Measurements from ENCODE around the gene IL36RN. TPM values are rescaled to one million over a fixed set of nuclear protein-coding genes. Genes with fewer than 3 reads are reported as not detected.

The IL36RN gene
- not detected for polyA plus RNA-seq (2012; ENCODE audit: low read depth, missing spikeins)

DNA sequence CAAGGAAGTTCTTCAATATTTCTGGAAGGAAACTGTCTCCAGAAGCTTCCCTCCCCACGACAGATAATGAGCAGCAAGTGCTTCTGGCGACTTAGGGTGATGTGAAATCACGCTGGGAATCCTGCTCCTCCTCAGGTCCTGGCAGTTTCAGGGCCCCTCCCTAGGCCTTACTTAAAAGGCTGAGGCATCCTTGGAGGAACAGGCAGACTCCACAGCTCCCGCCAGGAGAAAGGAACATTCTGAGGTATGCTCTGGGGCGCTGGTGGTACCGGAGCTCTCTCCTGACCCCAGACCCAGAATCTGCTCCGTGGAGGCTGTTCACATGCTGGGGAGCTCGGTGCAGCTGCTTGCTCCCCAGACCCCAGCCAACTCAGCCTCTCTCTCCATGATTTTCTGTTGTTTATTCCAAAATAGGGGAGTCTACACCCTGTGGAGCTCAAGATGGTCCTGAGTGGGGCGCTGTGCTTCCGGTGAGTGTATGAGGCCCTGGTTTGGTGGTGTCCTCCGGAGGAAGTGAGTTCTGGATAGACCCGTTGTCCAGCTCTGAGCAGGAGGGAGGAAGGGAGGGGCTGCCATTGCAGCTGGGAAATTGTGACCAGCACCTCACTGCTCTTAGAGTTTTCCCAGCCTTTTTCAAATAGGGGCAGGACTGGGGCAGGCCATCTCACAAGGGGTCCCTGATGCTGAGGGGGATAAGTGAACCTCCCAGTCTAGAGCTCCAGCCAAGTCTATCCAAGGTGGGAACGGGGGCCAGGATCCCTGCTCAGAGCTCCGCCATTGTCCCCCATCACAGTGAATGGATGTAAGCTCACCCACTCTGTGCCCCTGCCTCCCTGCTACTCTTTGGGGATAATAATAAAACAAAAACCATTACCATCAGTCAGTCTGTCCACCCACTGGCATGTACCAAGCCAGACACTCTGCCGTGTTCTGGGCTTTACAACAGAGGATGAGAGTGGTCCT lies at the start of gene IL36RN:
Gene IL36RN (plus strand): TSS at position 201 of the 963 bp plus-strand sequence. CDS start 241 bp downstream, at position 442.
- DNase-seq (ENCODE audit: insufficient read length, low spot score), result no peak
- FAIRE-seq, result no peak
- no peak for TF ChIP-seq TAF1 (IDR thresholded peaks at IDR 0.05; ENCODE audit: low read depth, low read length)
- TF ChIP-seq POLR2AphosphoS5 (IDR thresholded peaks at IDR 0.05; ENCODE audit: low read depth, low read length), result no peak
- no peak for TF ChIP-seq PAX5 (IDR thresholded peaks at IDR 0.05; ENCODE audit: insufficient read depth, low read length, severe bottlenecking)
- TF ChIP-seq POLR2A (IDR thresholded peaks at IDR 0.05; ENCODE audit: low read depth, low read length), result no peak

DNA sequence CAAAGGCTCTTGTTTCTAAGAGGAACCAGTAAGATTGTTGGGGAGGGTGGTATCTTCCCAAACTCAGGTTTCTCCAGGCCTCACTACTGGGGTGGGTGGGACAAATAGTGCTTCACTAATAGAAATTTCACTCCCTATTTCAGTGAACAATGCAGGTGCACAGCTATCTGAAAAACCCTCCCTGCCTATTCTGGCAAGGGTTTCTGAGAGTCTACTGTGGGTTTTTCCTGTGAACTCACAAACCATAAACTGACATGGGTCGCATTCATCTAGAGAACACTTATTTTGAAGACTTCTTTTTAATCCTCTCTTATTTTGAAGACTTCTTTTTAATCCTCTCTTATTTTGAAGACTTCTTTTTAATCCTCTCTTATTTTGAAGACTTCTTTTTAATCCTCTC lies 49.4 kb upstream of the IL36RN start:
- no peak for FAIRE-seq

DNA sequence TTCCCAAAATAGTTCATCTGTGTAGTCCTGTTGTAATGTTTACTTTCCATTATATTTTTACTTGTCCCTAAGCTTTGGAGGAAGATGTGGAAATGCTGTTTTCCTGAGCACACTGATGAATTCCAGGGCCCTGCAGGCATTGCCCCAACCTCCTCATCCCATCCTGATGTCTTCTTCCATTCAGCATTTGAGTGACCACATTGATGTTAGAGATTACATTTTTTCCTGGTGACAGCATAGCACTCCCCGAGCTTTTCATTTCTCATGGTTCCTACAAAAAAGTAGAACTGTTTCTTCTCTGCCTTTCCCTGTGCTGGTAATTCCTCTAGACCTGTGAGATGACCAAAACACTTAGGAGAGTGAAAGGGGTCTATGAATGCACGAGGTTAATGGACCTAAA lies 48.9 kb upstream of the IL36RN start:
- DNase-seq (ENCODE audit: insufficient read length, low spot score), result no peak
- FAIRE-seq, result no peak
- no peak for TF ChIP-seq TAF1 (IDR thresholded peaks at IDR 0.05; ENCODE audit: low read depth, low read length)
- no peak for TF ChIP-seq POLR2AphosphoS5 (IDR thresholded peaks at IDR 0.05; ENCODE audit: low read depth, low read length)
- no peak for TF ChIP-seq POU2F2 (IDR thresholded peaks at IDR 0.05; ENCODE audit: low read depth, low read length)
- no peak for TF ChIP-seq PAX5 (IDR thresholded peaks at IDR 0.05; ENCODE audit: insufficient read depth, low read length, severe bottlenecking)
- no peak for TF ChIP-seq POLR2A (IDR thresholded peaks at IDR 0.05; ENCODE audit: low read depth, low read length)
- TF ChIP-seq SPI1 (IDR thresholded peaks at IDR 0.05; ENCODE audit: low read depth, low read length), result no peak

More for the DNA sequence above, 49.4 kb upstream of the IL36RN start:
- DNase-seq (ENCODE audit: insufficient read length, low spot score), result no peak
- no peak for TF ChIP-seq POU2F2 (IDR thresholded peaks at IDR 0.05; ENCODE audit: low read depth, low read length)
- no peak for TF ChIP-seq POLR2A (IDR thresholded peaks at IDR 0.05; ENCODE audit: low read depth, low read length)
- TF ChIP-seq TAF1 (IDR thresholded peaks at IDR 0.05; ENCODE audit: low read depth, low read length), result no peak
- no peak for TF ChIP-seq PAX5 (IDR thresholded peaks at IDR 0.05; ENCODE audit: insufficient read depth, low read length, severe bottlenecking)
- TF ChIP-seq SPI1 (IDR thresholded peaks at IDR 0.05; ENCODE audit: low read depth, low read length), result no peak
- TF ChIP-seq POLR2AphosphoS5 (IDR thresholded peaks at IDR 0.05; ENCODE audit: low read depth, low read length), result no peak

DNA sequence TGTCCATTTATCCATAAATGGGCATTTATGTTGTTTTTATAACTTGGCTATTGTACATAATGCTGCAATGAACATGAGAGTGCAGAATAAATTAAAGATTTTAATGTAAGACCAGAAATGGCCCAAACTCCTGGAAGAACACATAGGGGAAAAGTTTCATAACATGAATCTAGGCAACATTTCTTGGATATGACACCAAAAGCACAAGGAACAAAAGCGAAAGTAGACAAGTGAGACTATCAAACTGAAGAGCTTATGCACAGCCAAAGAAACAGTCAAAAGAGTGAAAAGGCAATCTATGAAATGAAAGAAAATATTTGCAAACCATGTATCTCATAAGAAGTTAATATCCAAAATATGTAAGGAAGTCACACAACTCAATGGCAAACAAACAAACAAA lies 47.9 kb upstream of the IL36RN start:
- no peak for DNase-seq (ENCODE audit: insufficient read length, low spot score)
- no peak for FAIRE-seq
- TF ChIP-seq PAX5 (IDR thresholded peaks at IDR 0.05; ENCODE audit: insufficient read depth, low read length, severe bottlenecking), result no peak
- no peak for TF ChIP-seq SPI1 (IDR thresholded peaks at IDR 0.05; ENCODE audit: low read depth, low read length)
- TF ChIP-seq POU2F2 (IDR thresholded peaks at IDR 0.05; ENCODE audit: low read depth, low read length), result no peak
- no peak for TF ChIP-seq POLR2A (IDR thresholded peaks at IDR 0.05; ENCODE audit: low read depth, low read length)
- TF ChIP-seq TAF1 (IDR thresholded peaks at IDR 0.05; ENCODE audit: low read depth, low read length), result no peak
- TF ChIP-seq POLR2AphosphoS5 (IDR thresholded peaks at IDR 0.05; ENCODE audit: low read depth, low read length), result no peak

DNA sequence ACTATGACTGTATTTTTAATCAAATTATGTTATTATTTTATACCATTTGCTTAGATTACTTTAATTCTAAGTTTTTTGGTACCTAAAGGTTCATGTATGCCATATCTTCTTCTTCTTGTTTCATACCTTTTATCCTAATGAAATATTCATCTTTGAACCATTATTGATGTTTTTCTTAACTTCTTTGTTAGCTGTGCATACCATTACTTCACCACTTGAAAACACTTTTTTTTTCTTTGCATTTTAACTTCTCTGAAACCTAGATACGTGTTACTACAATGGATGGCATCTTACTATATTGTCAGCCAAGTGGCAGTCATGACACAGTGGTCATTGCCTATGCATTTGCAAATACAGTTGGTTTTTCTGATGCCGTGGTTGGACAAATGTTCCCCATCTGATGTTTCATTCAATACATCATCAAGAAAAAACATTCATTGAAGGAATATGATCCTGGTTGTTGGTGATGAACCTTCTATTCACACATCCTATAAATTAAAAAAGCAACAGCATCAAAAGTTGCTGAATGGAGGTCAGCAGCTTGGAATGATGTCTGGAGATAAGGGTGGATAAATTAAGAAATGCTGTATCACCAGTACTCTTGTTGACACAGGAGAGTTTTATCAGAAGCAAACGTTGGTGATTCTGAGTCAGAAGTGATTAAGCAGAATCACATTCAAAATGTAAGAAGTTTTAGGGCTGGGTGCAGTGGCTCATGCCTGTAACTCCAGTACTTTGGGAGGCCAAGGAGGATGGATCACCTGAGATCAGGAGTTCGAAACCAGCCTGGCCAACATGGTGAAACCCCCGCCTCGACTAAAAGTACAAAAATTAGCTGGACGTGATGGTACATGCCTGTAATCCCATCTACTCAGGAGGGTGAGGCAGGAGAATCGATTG lies 46.3 kb upstream of the IL36RN start:
- FAIRE-seq (no peak), DNase-seq (ENCODE audit: insufficient read length, low spot score) (no peak)
- no peak for TF ChIP-seq POLR2A (IDR thresholded peaks at IDR 0.05; ENCODE audit: low read depth, low read length)

DNA sequence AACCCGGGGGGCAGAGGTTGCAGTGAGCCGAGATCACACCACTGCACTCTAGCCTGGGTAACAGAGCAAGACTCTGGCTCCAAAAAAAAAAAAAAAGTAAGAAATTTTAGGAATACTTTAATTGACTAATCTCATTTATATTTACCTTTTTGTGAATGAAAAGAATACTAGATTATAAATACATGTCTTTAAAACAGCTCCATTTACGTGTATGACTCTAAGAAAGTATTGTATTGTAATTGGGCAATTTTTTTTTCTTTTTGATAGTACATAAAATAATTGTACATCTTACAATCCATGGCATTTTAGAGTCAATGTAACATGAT lies 45.7 kb upstream of the IL36RN start:
- TF ChIP-seq POU2F2 (IDR thresholded peaks at IDR 0.05; ENCODE audit: low read depth, low read length) (no peak), TAF1 (IDR thresholded peaks at IDR 0.05; ENCODE audit: low read depth, low read length) (no peak), PAX5 (IDR thresholded peaks at IDR 0.05; ENCODE audit: insufficient read depth, low read length, severe bottlenecking) (no peak), POLR2AphosphoS5 (IDR thresholded peaks at IDR 0.05; ENCODE audit: low read depth, low read length) (no peak), POLR2A (IDR thresholded peaks at IDR 0.05; ENCODE audit: low read depth, low read length) (no peak), SPI1 (IDR thresholded peaks at IDR 0.05; ENCODE audit: low read depth, low read length) (no peak)
- FAIRE-seq (no peak), DNase-seq (ENCODE audit: insufficient read length, low spot score) (no peak)

DNA sequence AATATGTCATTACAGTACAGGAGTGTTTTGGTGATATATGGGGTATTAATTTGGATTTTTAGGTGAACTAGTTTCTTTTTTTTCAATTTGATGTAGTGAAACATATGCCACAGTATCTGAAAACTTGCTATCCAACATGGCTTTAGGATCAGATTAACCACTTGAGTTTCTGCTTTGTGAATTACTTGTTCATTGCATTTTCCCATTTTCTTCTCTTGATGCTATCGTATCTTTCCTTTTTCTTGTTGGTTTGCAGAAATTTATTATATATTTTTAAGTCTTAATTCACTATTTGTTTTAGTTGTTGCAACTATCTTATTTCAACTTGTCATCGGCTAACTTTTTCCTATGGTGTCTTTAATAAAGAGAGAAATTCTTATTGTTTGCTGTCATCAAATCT lies 44.9 kb upstream of the IL36RN start:
- FAIRE-seq (no peak), DNase-seq (ENCODE audit: insufficient read length, low spot score) (no peak)
- TF ChIP-seq POU2F2 (IDR thresholded peaks at IDR 0.05; ENCODE audit: low read depth, low read length), result no peak
- no peak for TF ChIP-seq TAF1 (IDR thresholded peaks at IDR 0.05; ENCODE audit: low read depth, low read length)
- TF ChIP-seq POLR2AphosphoS5 (IDR thresholded peaks at IDR 0.05; ENCODE audit: low read depth, low read length), result no peak
- no peak for TF ChIP-seq SPI1 (IDR thresholded peaks at IDR 0.05; ENCODE audit: low read depth, low read length)
- TF ChIP-seq POLR2A (IDR thresholded peaks at IDR 0.05; ENCODE audit: low read depth, low read length), result no peak
- no peak for TF ChIP-seq PAX5 (IDR thresholded peaks at IDR 0.05; ENCODE audit: insufficient read depth, low read length, severe bottlenecking)

DNA sequence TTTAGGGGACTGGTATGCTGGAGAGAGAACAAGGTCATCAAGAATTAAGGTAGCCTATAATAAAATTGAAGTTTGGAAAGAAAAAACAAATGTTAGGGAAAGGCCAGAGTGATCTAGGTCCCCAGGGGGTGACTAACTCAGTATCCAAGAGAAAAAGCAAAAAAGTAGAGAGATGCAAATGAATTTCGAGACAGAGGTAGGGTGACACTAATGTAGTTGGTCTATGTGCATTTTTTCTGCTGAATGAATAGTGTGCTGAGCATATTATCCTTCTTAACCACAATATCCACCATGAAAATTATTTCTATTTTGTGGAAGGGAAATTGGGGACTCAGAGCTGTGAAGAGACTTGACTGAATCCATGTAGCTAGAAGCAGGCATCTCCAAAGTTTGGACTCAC lies 44.0 kb upstream of the IL36RN start:
- FAIRE-seq (no peak), DNase-seq (ENCODE audit: insufficient read length, low spot score) (no peak)
- TF ChIP-seq POLR2A (IDR thresholded peaks at IDR 0.05; ENCODE audit: low read depth, low read length) (no peak), POLR2AphosphoS5 (IDR thresholded peaks at IDR 0.05; ENCODE audit: low read depth, low read length) (no peak)

DNA sequence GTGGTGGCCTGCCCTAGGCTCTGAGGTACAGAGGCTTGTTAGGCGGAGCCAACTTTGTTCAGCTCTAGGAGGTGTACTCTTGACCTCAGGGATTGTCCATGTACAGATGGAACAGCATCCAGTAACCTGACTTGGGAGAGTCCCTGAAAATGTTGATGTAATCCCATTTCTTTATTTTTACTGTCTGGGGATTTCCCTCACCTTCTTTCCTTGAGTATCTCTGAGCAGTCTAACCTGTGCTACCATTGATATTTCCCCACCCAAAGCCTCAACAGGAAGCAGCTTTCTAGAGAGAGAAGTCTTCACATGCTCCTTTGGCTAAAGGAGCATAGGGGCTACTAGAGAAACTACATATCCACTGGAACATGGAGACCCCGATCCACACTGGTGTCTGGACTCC lies 43.3 kb upstream of the IL36RN start:
- no peak for DNase-seq (ENCODE audit: insufficient read length, low spot score)
- no peak for FAIRE-seq
- no peak for TF ChIP-seq SPI1 (IDR thresholded peaks at IDR 0.05; ENCODE audit: low read depth, low read length)
- TF ChIP-seq TAF1 (IDR thresholded peaks at IDR 0.05; ENCODE audit: low read depth, low read length), result no peak
- no peak for TF ChIP-seq POLR2AphosphoS5 (IDR thresholded peaks at IDR 0.05; ENCODE audit: low read depth, low read length)
- no peak for TF ChIP-seq PAX5 (IDR thresholded peaks at IDR 0.05; ENCODE audit: insufficient read depth, low read length, severe bottlenecking)
- no peak for TF ChIP-seq POLR2A (IDR thresholded peaks at IDR 0.05; ENCODE audit: low read depth, low read length)
- no peak for TF ChIP-seq POU2F2 (IDR thresholded peaks at IDR 0.05; ENCODE audit: low read depth, low read length)

All from GM12891 (cell line).